GM18505 (cell line): ENCODE data around the gene ARHGAP15.
A peak's percentile ranks its signal among the peaks of the same experiment; 100 is the strongest.

Experiments used
- ATAC-seq: cut with Tn5 transposase; IDR thresholded peaks from one replicate; pipeline ENCODE4 v1.9.1; 2021; ENCODE audit not compliant: unreplicated experiment
- POLR2A ChIP-seq: IDR thresholded peaks from 4 replicates; pipeline ENCODE4 v1.6.1; 2011; ENCODE audit warnings: borderline replicate concordance; ENCODE audit not compliant: insufficient read depth, insufficient read length; ENCODE audit errors: extremely low read depth

ARHGAP15 gene

DNA sequence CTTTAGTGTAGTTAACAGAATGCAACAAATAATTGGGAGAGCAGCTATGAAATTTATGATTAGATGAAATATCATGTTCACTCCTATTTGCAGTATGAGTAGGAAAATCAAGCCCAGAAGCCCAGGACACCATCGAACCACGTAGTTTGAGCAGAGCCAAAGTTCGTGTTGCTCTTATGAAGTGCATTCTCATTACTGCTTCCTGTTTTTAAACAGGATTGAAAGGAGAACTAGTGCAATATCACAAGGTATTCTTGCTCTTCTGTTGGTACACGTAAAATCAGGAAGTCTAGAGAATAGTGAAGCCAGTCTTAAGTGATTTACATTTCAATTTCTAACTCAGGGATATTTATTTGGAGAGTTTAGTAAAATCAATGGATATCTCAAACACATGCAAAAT lies 21.1 kb downstream of the ARHGAP15 start:
- peak; percentile 59 for ATAC-seq
- no peak for TF ChIP-seq POLR2A

DNA sequence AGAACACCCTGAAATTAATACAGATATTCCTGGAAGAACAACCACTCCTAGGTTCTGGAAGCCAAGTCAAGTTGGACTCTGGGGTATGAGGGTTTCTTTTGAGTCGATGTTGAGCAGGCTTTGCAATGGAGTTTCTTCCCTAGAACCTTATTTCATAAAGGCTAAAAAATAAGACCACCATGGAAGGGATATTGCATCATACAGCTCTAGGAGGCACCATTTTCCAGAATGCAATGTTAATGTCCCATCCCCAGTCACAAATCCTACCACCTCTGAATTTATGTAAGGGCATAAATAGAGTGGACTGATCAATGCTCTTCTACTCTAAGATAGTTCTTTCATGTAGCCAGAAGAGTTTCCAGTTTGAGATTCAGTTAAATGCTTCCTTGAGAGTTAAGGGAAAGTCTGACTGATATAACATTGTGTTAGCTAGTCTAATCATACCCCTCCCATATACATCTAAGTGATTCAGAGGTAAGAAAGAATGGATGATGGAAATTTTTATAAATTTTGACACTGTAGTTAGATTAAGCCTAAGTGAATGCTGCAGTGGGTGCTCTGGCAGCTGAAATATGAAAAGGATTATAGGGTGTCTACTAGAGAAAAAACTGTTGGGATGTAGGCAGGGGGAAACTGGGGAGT lies 22.0 kb downstream of the ARHGAP15 start:
- no peak for ATAC-seq
- no peak for TF ChIP-seq POLR2A

DNA sequence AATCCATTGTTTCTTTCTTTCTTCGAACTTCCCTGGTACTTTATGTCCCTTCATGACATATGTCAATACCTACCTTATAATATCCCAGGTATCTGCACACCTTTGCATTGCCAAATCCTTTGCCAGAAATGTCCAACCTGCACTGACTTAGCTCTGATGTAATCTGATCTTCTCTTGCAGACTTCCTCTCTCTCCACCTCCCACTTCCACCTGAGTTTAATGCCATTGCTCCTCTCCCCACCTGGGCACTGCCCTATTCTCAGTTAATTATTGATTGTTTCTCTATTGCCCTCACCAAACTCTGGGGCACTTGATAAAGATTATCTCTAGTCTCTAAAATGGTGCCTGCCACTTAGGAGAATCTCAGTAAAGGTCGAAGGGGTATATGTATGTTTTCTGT lies 23.0 kb downstream of the ARHGAP15 start:
- no peak for TF ChIP-seq POLR2A
- no peak for ATAC-seq

DNA sequence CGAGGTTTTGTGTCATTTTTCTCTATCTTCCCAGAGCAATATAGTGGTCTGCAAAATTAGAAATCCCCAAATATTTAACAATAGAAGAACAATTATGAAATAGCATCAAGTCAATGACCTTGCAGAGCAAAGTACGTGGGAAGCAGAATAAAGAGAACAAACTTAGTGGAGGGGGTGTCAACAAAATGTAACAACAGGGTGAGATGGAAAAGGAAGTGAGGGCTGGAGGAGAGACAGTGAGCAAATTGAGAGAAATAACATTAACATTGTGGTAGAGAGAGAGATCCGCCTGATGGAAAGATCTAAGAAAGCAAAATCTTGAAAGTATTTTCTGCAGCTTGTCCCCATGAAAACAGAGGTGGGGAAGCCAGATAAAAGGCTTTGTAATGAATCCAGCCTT lies 23.4 kb downstream of the ARHGAP15 start:
- ATAC-seq, result no peak
- no peak for TF ChIP-seq POLR2A

DNA sequence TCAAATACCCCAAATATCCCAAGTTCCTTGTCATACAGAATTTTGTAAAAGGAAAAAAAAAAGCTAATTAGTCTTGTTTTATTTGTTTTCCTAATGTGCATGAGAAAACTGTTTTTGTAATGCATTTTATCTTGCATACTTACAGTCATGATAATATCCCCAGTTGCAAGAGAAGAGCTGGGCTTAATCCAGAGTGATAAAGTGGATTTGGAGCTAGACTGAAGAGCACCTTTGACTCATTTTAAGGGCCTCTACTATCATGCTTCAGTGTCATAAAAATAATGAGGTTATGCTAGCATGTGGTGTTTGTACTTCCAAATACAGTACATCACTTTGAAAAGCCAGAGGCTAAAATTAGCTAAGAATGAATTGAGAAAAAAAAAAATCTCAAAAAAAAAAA lies 26.4 kb downstream of the ARHGAP15 start:
- no peak for TF ChIP-seq POLR2A
- ATAC-seq, result no peak

DNA sequence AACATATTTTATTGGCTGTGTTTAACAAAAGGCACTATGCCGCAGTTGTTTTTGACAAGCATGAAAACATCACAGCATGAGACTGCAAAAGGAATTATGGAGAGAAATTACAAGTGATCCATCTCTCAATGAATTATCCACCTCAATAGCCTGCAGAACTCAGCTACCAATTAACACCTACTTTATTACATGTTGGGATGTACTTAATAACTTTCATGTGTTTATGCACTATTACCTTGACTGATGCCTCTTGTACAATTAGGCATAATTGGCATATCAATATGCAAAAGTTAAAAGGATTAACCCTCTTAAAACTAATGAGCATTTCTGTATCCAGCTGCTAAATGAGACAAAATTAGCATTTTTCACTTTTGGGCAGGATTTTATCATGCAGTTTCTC lies 27.8 kb downstream of the ARHGAP15 start:
- ATAC-seq, result no peak
- no peak for TF ChIP-seq POLR2A

DNA sequence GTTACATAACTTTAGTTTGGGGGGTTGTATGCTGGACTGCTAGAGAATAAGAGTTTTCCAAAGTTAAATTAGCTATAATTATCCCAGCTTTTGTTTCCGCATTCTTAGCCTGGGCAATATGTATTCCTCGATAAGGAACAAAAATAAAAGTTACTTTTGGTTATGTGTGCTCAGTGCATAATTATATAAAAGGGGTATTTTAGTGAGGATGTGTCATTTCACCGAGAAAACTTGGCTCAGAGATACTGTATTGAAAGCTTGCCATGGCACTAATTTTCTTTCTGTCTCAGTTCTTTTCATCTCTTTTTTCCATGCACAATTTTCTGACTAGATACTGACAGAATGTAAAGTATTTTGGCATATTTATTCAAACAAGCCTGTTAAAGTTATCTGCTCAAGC lies 28.2 kb downstream of the ARHGAP15 start:
- no peak for TF ChIP-seq POLR2A
- ATAC-seq, result no peak

DNA sequence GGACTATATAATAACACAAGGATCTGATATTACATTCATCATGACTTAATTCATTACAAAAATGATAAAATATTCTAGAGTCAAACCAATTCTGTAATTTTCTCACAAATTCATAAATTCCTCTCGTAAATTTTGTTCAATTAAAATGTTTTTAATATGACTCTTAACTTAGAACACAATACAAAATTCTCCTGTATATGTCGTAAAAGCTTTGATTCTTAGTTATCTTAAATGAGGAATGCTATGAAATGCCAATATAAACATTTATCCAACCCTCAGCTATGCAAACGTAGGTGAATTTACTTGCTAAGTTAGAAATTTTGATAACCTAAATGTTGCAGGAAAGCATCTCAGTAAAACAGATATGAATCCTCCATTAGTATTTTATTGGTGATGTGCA lies 28.9 kb downstream of the ARHGAP15 start:
- ATAC-seq, result no peak
- TF ChIP-seq POLR2A, result no peak

DNA sequence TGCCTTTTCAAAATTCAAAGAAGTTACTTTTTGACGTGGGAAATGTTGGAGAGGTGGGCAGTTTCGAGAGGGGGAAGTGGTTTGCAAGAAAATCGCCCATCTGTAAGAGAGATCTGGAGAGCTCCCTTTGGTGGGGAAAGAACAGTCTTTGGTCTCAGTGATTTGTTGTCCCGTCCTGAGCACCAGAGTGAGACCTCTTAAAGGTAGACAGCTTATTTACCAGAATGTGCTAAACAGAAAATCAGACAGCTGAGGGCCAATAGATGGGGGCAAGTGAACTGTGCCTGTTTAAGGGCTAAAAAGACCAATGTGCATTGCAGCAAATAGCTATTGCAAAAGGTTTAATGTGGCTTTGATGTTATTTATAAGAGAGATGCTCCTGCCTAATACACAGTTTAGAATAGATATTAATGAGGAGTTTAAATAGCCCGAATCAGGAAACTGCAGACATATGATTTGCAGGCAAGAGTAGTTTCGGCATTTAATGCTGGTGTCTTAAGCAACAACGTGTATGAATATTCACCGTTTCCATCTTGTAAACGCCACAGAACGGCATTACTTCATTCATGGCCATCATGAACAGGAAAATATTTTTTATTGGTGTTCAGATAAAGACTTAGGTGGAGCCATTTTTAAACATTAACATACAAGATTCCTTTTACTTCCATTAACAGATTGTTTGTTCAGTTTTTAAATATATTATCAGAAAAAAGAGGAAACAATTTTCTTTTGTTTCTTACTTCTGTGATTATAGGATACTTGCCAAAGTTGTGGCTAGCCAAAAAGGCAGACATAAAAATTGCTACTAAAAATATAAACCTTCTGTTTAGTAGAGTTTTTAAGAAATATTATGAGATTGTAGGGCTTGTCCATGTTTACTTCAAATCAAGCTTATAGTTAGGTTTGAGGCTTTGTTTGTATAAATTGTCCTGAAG lies 29.6 kb downstream of the ARHGAP15 start:
- ATAC-seq, result peak; percentile 75
- TF ChIP-seq POLR2A, result no peak

DNA sequence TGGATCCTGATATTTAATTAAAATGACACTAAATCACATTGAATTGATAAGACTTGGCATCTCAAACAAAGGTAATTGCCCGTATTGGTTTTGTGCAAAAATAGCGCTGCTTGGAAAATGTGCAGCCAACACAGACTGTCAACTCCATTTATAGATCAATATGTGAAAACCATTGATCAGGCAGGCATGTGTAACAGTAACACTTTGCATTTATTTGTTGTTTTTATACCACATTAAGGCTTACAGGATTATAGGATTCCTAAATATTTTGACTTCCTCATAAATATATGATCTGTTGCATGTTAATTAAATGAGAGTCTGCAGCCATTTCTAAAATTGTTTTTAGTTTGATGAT lies 30.2 kb downstream of the ARHGAP15 start:
- no peak for ATAC-seq
- no peak for TF ChIP-seq POLR2A

DNA sequence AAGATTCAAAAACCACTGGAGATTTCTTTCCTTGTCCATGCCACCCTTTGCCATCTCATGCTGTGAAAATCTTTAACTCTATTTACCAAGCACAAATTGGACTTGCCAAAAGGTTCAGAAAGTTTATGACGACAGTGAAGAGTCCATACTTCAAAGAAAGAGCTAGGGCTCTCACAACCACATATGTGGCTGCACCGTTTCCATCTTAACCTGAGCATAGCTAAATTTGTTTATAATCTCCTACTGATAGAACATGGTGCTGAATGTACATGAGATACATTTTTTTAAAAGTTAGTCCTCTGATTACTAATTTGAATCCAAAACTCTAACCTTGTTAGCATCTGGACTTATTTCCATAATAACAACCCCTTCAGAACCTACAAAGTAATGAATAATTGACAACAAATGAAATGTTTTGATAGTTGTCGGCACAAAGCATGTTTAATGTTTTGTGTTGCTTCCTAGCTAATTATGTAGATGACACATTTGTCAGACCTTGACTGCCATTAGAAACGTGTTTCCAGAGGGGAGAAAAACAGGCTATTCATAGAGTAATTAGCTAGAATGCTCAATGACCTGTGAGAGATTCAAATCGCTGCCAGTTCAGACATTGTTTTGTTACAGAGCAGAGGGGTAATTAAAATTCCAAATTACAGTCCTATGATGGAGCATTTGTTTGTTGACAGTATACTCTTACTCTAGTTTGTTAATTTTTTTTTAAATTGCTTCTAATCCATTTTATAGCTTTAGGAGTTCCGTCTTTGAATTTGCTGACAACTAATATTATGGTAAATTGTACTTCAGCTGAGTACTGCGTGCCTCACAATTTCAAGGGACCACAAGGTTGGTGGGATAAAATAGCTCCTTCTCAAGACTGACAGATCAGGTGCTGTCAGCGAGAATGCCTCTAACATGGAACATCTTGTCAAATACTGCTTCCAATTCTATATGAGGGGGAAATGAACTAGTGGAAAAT lies 31.8 kb downstream of the ARHGAP15 start:
- no peak for TF ChIP-seq POLR2A
- no peak for ATAC-seq

DNA sequence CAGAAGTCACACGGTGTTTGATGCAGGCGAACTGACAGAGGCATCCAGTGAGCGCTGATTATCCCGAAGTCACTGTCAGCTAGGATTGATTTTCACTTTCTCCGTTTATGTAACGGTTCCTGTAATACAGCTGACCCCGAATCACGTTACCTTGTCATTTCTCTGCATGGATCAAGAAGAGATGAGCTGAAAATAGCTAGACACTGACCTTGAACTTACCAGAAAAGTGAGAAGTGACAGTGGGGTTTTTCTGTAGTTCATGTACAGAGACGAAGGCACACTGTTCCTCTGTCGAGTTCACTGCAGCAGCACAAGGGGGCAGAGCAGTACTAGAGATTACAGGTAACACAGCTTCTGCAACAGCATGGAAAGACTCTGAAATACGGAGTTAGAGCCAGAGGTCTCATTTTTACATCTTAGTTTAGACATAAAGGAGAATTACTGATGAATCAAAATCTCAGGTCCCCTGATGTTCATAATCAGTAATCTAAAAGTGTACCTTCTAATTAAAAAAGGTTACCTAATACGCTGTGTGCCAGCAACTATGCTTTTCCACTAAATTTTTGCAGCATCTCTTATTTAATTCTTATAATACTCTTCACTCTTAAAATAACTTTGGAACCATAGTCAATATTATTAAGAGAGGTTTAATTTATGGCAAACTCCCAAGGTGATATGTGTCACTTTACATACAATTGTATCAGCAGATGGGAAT lies 33.1 kb downstream of the ARHGAP15 start:
- no peak for TF ChIP-seq POLR2A

More for the DNA sequence above, 33.1 kb downstream of the ARHGAP15 start:
- peak; percentile 79 for ATAC-seq
